Stimulated activated CD4-positive, alpha-beta T cell treated with anti-CD3 and anti-CD28 coated beads, Interleukin-4, amount 100 ng/mL, for 4 hours (primary cell): Measurements from ENCODE around the gene THUMPD2.
A peak's percentile ranks its signal among the peaks of the same experiment; 100 is the strongest.
"Not testable (repeated sequence)": the region's sequence is repeated elsewhere in the genome, so short reads cannot be mapped to it uniquely, and the experiment has no call there.

Experiments used
- DNase-seq, 2 experiments: peaks; one replicate each; pipeline ENCODE4 v3.0.0-alpha.2; 2020

THUMPD2 gene

GRCh38 chr2:39778775-39779340 lies at the start of gene THUMPD2:
Gene THUMPD2, minus strand, starts transcription at chr2:39779258. Its CDS starts 19 bp downstream, at chr2:39779239.
- DNase-seq, result peak; percentile 52 to 65

GRCh38 chr2:39821871-39822270 lies 42.8 kb upstream of the THUMPD2 start:
- DNase-seq, result no peak

GRCh38 chr2:39816845-39817244 lies 37.8 kb upstream of the THUMPD2 start:
- DNase-seq, result no peak

- no peak for DNase-seq
Measured at GRCh38 chr2:39816428-39816827, 37.4 kb upstream of the THUMPD2 start.

GRCh38 chr2:39805936-39806608 lies 27.0 kb upstream of the THUMPD2 start:
- DNase-seq, result no peak

- no peak for DNase-seq
Measured at GRCh38 chr2:39803839-39804238, 24.8 kb upstream of the THUMPD2 start.

GRCh38 chr2:39800752-39801151 lies 21.7 kb upstream of the THUMPD2 start:
- DNase-seq, result no peak

GRCh38 chr2:39796134-39796533 lies 17.1 kb upstream of the THUMPD2 start:
- no peak for DNase-seq

GRCh38 chr2:39790216-39790818 lies 11.3 kb upstream of the THUMPD2 start:
- DNase-seq, result not testable (repeated sequence)

GRCh38 chr2:39787950-39788349 lies 8.9 kb upstream of the THUMPD2 start:
- no peak for DNase-seq

GRCh38 chr2:39786761-39787522 lies 7.9 kb upstream of the THUMPD2 start:
- DNase-seq, result no peak

- DNase-seq, result no peak
Measured at GRCh38 chr2:39782591-39782990, 3.5 kb upstream of the THUMPD2 start.

- no peak for DNase-seq
Measured at GRCh38 chr2:39781697-39782096, 2.6 kb upstream of the THUMPD2 start.

- no peak for DNase-seq
Measured at GRCh38 chr2:39780825-39781600, 2.0 kb upstream of the THUMPD2 start.

GRCh38 chr2:39779927-39780326 lies 869 bp upstream of the THUMPD2 start:
- DNase-seq, result no peak

- no peak for DNase-seq
Measured at GRCh38 chr2:39779341-39779851, 338 bp upstream of the THUMPD2 start.

- DNase-seq, result no peak
Measured at GRCh38 chr2:39778233-39778632, 825 bp downstream of the THUMPD2 start.

GRCh38 chr2:39772812-39773152 lies 6.3 kb downstream of the THUMPD2 start:
- no peak for DNase-seq

GRCh38 chr2:39772086-39772811 lies 6.8 kb downstream of the THUMPD2 start:
- no peak for DNase-seq

GRCh38 chr2:39762448-39762847 lies 16.6 kb downstream of the THUMPD2 start:
- DNase-seq, result no peak

GRCh38 chr2:39757156-39757555 lies 21.9 kb downstream of the THUMPD2 start:
- no peak for DNase-seq

GRCh38 chr2:39755466-39755865 lies 23.6 kb downstream of the THUMPD2 start:
- no peak for DNase-seq
